HepG2 (cell line): ENCODE results near the gene ABTB2. TPM values are rescaled to one million over a fixed set of nuclear protein-coding genes. Genes with fewer than 3 reads are reported as not detected.

ENCODE experiments used
- ATAC-seq: fragments of 200-7000 bp; cut with Tn5 transposase; 3 replicates; pipeline ENCODE4 v1.9.1; 2020; ENCODE audit warnings: mild to moderate bottlenecking, moderate library complexity
- BruUV-seq: library from RNA; stranded (reverse); fragments of 400-500 nt; replicated peaks from 2 replicates; lab custom pipeline; 2021; lab: Mats Ljungman, UMichigan
- CTCF ChIA-PET: fragments of 300-600 bp; formaldehyde crosslinking; extraction: SDS; loops from one replicate; lab custom pipeline; 2021; ENCODE audit warnings: low total read pairs, inconsistent platforms, low intra/inter-chr PET ratio; lab: Yijun Ruan, JAX
- POLR2A ChIA-PET: fragments of 350-600 bp; sonication (Branson Sonifier 250); formaldehyde crosslinking; loops from one replicate; lab custom pipeline; 2020; ENCODE audit warnings: antibody characterized with exemption, inconsistent platforms; lab: Yijun Ruan, JAX
- DNase-seq: peaks from one replicate; pipeline ENCODE4 v3.0.0-alpha.2; 2015; ENCODE audit warnings: low spot score
- FAIRE-seq: peaks from 3 replicates; lab custom pipeline; 2011; peaks lifted over from hg19 to GRCh38; lab: Jason Lieb, UNC
- H2AFZ ChIP-seq: one replicate; pipeline ENCODE4 v1.6.1; 2011; ENCODE audit warnings: low read length, inconsistent platforms
- H3K27ac ChIP-seq: fragments of 300-600 bp; 3 replicates; pipeline ENCODE4 v1.8.0; 2011; ENCODE audit warnings: mixed run types, mild to moderate bottlenecking, mixed read lengths, low read length, inconsistent platforms; ENCODE audit not compliant: insufficient read depth; ENCODE audit errors: extremely low read length
- H3K27me3 ChIP-seq, 2 experiments: fragments of 200-600 bp in 1 of 2; 2 replicates in 1 of 2; 3 replicates in 1 of 2; pipeline versions ENCODE4 v1.6.0 to v1.8.0; 2011; ENCODE audit warnings: low read length in 2 of 2, mild to moderate bottlenecking in 2 of 2, moderate library complexity in 2 of 2, inconsistent platforms in 1 of 2; ENCODE audit not compliant: insufficient read depth in 2 of 2, control insufficient read depth in 1 of 2
- H3K36me3 ChIP-seq, 2 experiments: fragments of 200-600 bp in 1 of 2; replicated peaks in 1 of 2; 2 replicates in 1 of 2; 3 replicates in 1 of 2; pipeline versions ENCODE4 v1.5.1 to v1.8.0; 2011; ENCODE audit warnings: low read length in 2 of 2, inconsistent platforms in 1 of 2; ENCODE audit not compliant: insufficient read depth in 2 of 2, control insufficient read depth in 1 of 2
- H3K4me1 ChIP-seq: 2 replicates; pipeline ENCODE4 v1.5.1; 2012; ENCODE audit warnings: low read length, inconsistent platforms; ENCODE audit not compliant: insufficient read depth
- H3K4me2 ChIP-seq: 2 replicates; pipeline ENCODE4 v1.6.0; 2011; ENCODE audit warnings: low read depth, low read length, inconsistent platforms
- H3K4me3 ChIP-seq, 3 experiments: fragments of 200-600 bp in 1 of 3; sonication (generic), shearing (Covaris generic) in 1 of 3; replicated peaks in 1 of 3; 2 replicates each; pipeline ENCODE4 v1.5.1; 2011 to 2016; ENCODE audit warnings: low read length in 3 of 3, inconsistent platforms in 2 of 3, low read depth in 2 of 3, mild to moderate bottlenecking in 2 of 3, control low read depth in 1 of 3, mixed read lengths in 1 of 3; ENCODE audit not compliant: insufficient read depth in 1 of 3
- H3K79me2 ChIP-seq: one replicate; pipeline ENCODE4 v1.6.1; 2011; ENCODE audit warnings: low read length, inconsistent platforms; ENCODE audit not compliant: insufficient read depth
- H3K9ac ChIP-seq: 2 replicates; pipeline ENCODE4 v1.6.0; 2011; ENCODE audit warnings: mild to moderate bottlenecking, low read depth, low read length, inconsistent platforms; ENCODE audit not compliant: insufficient read depth
- H3K9me3 ChIP-seq: 2 replicates; pipeline ENCODE4 v1.5.1; 2012; ENCODE audit warnings: mild to moderate bottlenecking, low read length
- H4K20me1 ChIP-seq: 2 replicates; pipeline ENCODE4 v1.6.0; 2011; ENCODE audit warnings: inconsistent platforms, mild to moderate bottlenecking, low read length, moderate library complexity; ENCODE audit not compliant: insufficient read depth
- ATF3 ChIP-seq: sonication (generic); formaldehyde crosslinking; IDR thresholded peaks from 2 replicates; pipeline ENCODE4 v1.4.0; 2020; ENCODE audit warnings: missing genetic modification reagents
- HMGXB3 ChIP-seq: sonication (generic); formaldehyde crosslinking; IDR thresholded peaks from 2 replicates; pipeline ENCODE4 v1.4.0; 2020; ENCODE audit warnings: missing genetic modification reagents, borderline replicate concordance
- HNF4G ChIP-seq, 2 experiments: sonication (generic) in 1 of 2; formaldehyde crosslinking in 1 of 2; IDR thresholded peaks; 2 replicates each; pipeline versions ENCODE4 v1.4.0 to v1.6.1; 2011 to 2020; ENCODE audit warnings: borderline replicate concordance in 2 of 2, low read depth in 2 of 2, mild to moderate bottlenecking in 2 of 2, low read length in 1 of 2, missing genetic modification reagents in 1 of 2, moderate library complexity in 1 of 2
- MATR3 ChIP-seq: sonication (generic); formaldehyde crosslinking; IDR thresholded peaks from 2 replicates; pipeline ENCODE4 v1.4.0; 2020; ENCODE audit warnings: missing genetic modification reagents
- MEF2D ChIP-seq: sonication (generic); formaldehyde crosslinking; IDR thresholded peaks from 2 replicates; pipeline ENCODE4 v1.5.1; 2020; ENCODE audit warnings: mild to moderate bottlenecking, missing genetic modification reagents
- NFE2L1 ChIP-seq: sonication (generic); formaldehyde crosslinking; IDR thresholded peaks from 2 replicates; pipeline ENCODE4 v1.4.0; 2020; ENCODE audit warnings: missing genetic modification reagents, mild to moderate bottlenecking, borderline replicate concordance
- PCBP2 ChIP-seq: fragments of 200-400 bp; formaldehyde crosslinking; optimal IDR thresholded peaks from 2 replicates; pipeline ENCODE3; 2018; ENCODE audit warnings: low read length, low read depth; ENCODE audit not compliant: poor library complexity, severe bottlenecking
- TERF1 ChIP-seq: sonication (generic); formaldehyde crosslinking; IDR thresholded peaks from 2 replicates; pipeline ENCODE4 v1.8.0; 2022; ENCODE audit warnings: mild to moderate bottlenecking, missing genetic modification reagents, moderate library complexity
- ZFP36 ChIP-seq: fragments of 150-350 bp; IDR thresholded peaks from 2 replicates; pipeline ENCODE4 v1.6.1; 2018; ENCODE audit warnings: borderline replicate concordance, low read length, low read depth; ENCODE audit not compliant: partially characterized antibody
- ZNF251 ChIP-seq: sonication (generic); formaldehyde crosslinking; IDR thresholded peaks from 2 replicates; pipeline ENCODE4 v1.9.0; 2021; ENCODE audit warnings: mild to moderate bottlenecking, missing genetic modification reagents
- ZNF564 ChIP-seq: sonication (generic); formaldehyde crosslinking; IDR thresholded peaks from 2 replicates; pipeline ENCODE4 v1.8.1; 2023; ENCODE audit warnings: mild to moderate bottlenecking, missing genetic modification reagents
- ZNF772 ChIP-seq: sonication (generic); formaldehyde crosslinking; IDR thresholded peaks from 2 replicates; pipeline ENCODE4 v1.5.0; 2020; ENCODE audit warnings: mild to moderate bottlenecking, missing genetic modification reagents
- WGBS: methylation state at CpG from one replicate; pipeline ENCODE4 v1.1.6; 2017; ENCODE audit warnings: low lambda C conversion rate; 5-methylcytosine and 5-hydroxymethylcytosine counted together
- in situ Hi-C: cut with HindIII; loops from 2 replicates; pipeline ENCODE4 v1.10.0; 2017; ENCODE audit warnings: low pct_unique_long_range_greater_than_20kb; ENCODE audit not compliant: extremely low pct_ligation_motif_present
- intact Hi-C: fragments of 100-400 bp; cut with micrococcal nuclease; formaldehyde crosslinking; loops from one replicate; pipeline ENCODE4 v1.10.0; 2022; ENCODE audit not compliant: unreplicated experiment
- polyA plus RNA-seq, 8 experiments: library from polyadenylated mRNA; depleted of rRNA in 3 of 8; stranded (reverse) in 7 of 8; unstranded in 1 of 8; fragments of >200 nt; fragmentation: Illumina TruSeq in 4 of 8; extraction: Trizol in 4 of 8; gene quantifications; 2 replicates each; pipeline versions ENCODE4 v1.2.1 to v1.2.3, GENCODE V29; 2011 to 2016; ENCODE audit warnings: low read depth in 4 of 8, missing spikeins in 1 of 8, mixed read lengths in 1 of 8; ENCODE audit not compliant: insufficient read depth in 1 of 8
- total RNA-seq, 5 experiments: library from RNA; depleted of rRNA; stranded (reverse); fragments of >200 nt; fragmentation: Illumina TruSeq; extraction: Trizol; gene quantifications; 2 replicates each; pipeline ENCODE4 v1.2.3, GENCODE V29; 2016; ENCODE audit warnings: low read depth in 1 of 5

ABTB2 gene
- total and polyA plus RNA-seq, 2 of the 13 experiments (the other 11 are each of a cell fraction or from before 2014, with no cell fraction given): 5.1 to 15.4 TPM

- CTCF ChIA-PET: no interaction called here
- WGBS: 95% methylated on average over 7 of the region's 14 CpGs
- H3K79me2 ChIP-seq: no peaks in the 10 kb centered on the region
- no peak for FAIRE-seq
- H3K4me1 ChIP-seq: peaks cover 14% of the 10 kb centered on the region
- H4K20me1 ChIP-seq: no peaks in the 10 kb centered on the region
- DNase-seq: no peak
- H3K9ac ChIP-seq: no peak overlapping the region
- no peak overlapping the region for H3K4me3 ChIP-seq
- H2AFZ ChIP-seq: no peak overlapping the region
- no peak for ATAC-seq
- intact Hi-C loops: no loop called here
- in situ Hi-C loops: no loop called here
- POLR2A ChIA-PET: no interaction called here
- TF ChIP-seq ZNF251 (CRISPR knock-in tag) (no peak), HNF4G (IDR thresholded peaks at IDR 0.05; ENCODE audit: borderline replicate concordance, low read depth, low read length) (no peak), HNF4G (CRISPR knock-in tag; IDR thresholded peaks at IDR 0.05; ENCODE audit: borderline replicate concordance, low read depth) (no peak), PCBP2 (no peak), ZNF772 (CRISPR knock-in tag) (no peak), ATF3 (CRISPR knock-in tag) (no peak), TERF1 (CRISPR knock-in tag) (no peak), MEF2D (CRISPR knock-in tag) (no peak), NFE2L1 (CRISPR knock-in tag) (no peak), ZNF564 (CRISPR knock-in tag) (no peak), ZFP36 (no peak), MATR3 (CRISPR knock-in tag) (no peak), HMGXB3 (CRISPR knock-in tag) (no peak)
- H3K9me3 ChIP-seq: no peaks in the 10 kb centered on the region
- BruUV-seq: no TSS peak
- H3K27ac ChIP-seq: no peak overlapping the region
- peaks cover 20 to 28% of the 10 kb centered on the region in 2 experiments; a peak in 4 of 5 replicates for H3K36me3 ChIP-seq
- H3K4me2 ChIP-seq: no peak overlapping the region
- no peaks in the 10 kb centered on the region for H3K27me3 ChIP-seq
Measured at GRCh38 chr11:34192481-34193401, 165.1 kb downstream of the ABTB2 start.
